ENCODE data around the gene ADSS1.

The ADSS1 gene

DNA sequence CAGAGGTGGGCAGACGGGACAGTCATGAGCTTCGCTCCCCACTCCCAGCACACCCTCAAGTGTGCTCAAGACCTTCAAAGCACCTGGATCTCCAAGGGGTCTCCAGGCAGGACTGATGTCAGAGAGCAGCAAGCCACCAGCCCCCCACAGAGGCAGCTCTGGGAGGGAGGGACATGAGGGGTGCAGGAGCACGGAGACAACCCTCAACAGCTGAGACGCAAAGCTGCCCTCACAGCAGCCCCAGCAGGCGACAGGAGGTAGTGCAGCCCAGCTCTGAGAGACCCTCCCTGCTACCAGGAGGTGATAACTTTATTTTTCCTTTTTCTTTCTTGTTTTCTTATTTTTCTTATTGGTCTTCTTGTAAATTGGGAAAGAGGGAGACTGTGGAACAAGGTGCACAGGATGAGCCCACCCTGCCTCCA, 46.8 kb downstream of the ADSS1 start:
- DNase-seq (ENCODE audit: low spot score): no peak

DNA sequence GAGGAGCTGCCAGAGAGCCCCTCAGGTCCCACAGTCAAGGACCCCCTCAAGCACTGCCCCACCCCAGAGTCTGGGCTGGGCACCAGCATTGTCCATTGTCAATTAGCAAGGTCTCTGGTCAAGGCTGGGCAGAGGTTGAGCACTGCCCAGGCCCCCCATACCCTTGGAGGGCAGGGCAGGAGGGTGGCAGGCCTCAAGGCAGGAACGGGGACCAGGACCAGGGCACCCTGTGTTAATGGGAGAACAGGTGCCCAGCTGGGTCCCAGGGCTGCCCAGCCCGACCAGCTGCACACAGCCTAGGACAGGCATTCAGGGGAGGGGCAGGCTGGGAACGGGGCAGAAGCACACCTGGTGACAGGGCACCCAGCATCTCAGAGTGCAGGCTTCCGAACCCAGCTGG, 47.3 kb downstream of the ADSS1 start:
- DNase-seq (ENCODE audit: low spot score): no peak

DNA sequence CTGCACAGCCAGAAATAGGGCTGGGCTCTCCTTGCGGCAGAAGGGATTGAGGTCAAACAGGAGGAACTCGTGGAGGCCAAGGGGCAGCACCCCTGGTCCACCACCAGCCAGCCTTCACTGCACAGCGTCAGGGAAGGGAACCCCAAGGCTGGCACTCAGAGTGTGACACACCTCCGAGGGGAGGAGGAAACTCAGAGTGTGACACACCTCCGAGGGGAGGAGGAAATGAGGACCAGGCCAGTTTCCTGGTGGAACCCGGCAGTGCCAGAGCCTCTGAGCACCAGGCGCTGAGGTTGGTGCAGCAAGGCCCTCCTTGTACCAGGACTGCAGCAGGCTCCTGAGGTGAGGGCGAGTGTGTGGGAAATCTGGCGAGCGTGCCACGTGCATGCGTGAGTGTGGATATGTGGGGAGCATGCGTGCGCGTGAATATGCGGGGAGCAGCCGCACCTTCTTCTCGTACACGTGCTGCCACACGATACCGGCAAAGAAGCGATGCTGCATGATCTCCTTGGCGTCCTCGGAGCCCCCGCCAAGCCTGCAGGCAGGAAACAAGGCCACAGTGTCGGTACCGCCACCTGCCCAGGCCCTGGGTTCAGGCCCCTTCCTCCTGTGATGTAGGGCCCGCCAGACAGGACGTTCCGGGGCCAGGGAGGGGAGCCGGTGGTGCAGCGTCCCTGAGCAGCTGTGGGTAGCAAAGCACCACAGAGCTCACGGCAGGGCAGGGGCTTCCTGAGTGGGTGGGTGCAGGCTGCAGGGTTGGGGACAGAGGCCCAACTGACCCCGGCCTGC, 48.1 kb downstream of the ADSS1 start:
- DNase-seq (ENCODE audit: low spot score): no peak

DNA sequence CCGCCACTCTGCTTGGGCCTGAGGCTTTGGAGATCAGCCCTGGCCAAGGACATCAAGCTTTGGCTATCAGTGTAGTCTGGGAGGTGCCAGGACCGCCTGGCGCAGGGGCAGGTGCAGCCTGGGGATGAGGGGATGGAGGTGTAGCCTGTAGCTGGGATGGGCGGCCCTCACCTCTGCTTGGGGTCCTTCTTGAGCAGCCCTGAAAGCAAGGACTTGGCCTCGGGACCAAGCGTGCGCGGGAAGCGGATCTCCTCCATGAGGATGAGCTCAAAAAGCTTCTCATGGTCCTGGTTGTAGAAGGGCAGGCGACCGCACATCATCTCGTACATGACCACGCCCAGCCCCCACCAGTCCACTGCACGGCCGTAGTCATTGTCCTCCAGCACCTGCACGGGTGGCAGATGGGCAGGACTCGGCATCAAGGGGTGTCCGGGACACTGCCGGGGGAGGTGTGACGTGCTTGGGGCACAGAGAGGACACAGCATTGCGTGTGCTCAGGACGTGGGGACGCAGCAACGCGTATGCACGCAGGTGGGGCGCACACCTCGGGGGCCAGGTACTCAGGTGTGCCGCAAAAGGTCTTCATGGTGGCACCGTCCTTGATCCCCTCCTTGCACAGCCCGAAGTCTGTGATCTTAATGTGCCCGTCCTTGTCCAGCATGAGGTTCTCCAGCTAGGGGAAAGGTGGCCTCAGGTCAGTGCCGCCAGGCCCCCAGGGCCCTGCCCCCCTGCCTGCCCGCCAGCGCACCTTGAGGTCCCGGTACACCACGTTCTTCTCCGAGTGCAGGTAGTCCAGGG, 48.9 kb downstream of the ADSS1 start:
- no peak for DNase-seq (ENCODE audit: low spot score)

DNA sequence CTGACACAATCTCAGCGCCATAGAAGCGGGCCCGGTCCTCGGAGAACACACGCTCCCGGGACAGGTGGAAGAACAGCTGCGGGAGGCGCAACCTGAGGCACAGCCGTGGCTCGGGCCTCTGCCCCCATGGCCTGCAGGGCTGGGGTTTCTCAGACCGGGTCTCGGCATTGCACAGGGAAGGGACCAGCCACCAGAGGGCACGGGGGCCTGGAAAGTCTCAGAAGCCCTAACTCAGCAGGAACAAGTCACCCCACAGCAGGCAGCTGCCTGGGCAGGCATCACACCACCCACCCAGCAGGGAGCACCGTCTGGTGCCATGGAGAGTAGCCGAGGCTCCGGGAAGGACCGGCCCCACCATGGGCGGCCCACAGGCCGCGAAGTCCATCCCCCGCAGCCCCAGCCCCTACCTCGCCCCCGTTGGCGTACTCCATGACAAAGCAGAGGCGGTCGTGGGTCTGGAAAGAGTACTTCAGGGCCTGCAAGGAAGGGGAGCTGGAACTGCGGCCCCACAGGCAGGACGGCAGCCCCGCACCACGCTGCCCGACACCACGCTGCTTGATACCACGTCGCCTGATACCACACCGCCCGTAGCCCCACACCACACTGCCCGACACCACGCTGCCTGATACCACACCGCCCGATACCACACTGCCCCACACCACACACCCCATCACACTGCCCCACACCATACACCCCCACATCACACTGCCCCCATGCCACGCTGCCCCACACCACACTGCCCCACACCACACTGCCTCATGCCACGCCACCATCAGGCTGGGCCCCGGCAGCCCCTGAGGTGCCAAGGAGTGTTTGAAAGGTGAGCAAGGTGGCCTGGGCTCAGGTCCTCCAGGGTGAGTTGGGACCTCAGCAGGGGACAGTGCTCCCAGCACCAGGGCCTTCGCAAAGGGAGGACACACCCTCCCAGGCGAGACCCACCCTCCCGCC, 49.8 kb downstream of the ADSS1 start:
- no peak for DNase-seq (ENCODE audit: low spot score)

DNA sequence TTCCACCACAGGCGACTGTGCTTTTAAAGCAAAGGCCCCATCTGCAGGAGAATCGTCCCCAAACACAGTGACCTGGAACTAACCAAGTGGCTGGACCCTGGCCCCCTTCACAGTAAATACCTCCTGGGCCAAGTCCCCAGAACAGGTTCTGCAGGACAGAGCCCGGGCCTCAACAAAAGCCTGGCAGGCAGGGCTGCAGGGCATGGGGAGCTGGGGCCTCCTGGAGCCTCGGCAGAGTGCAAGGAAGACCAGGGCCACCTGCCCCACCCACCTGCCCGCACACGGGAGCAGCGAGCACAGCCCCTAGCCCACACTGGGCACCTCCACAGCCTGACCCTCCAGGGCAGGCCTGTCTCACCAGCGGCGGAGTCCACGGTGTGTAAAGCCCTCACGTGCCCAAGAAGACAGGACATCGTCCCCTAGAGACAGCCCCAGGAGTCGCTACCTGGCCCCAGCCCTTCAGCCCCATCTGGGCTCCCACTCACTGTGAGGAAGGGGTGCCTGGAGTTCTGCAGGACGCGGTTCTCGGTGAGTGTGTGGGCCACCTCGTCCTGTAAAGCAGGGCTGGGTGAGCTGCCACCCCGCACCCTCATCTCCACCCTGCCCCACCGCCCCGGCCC, 50.5 kb downstream of the ADSS1 start:
- DNase-seq (ENCODE audit: low spot score): no peak

DNA sequence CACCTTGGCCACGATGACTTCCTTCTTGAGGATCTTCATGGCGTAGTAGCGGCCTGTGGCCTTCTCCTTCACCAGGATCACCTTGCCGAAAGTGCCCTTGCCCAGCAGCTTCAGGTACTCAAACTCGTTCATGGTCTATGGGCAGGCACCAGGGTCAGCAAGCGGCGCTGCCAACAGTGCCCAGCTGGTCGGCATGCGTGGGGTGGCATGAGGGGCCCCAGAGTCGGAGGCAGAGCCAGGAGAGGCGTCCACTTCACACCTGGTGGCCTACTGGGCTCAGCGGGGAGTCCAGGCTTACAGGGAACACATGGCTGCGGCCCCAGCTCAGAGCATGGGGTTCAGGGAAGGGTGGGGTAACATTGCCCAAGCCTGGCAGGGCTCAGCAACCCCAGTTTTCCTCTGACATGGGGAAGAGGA, 51.1 kb downstream of the ADSS1 start:
- DNase-seq (ENCODE audit: low spot score): no peak

DNA sequence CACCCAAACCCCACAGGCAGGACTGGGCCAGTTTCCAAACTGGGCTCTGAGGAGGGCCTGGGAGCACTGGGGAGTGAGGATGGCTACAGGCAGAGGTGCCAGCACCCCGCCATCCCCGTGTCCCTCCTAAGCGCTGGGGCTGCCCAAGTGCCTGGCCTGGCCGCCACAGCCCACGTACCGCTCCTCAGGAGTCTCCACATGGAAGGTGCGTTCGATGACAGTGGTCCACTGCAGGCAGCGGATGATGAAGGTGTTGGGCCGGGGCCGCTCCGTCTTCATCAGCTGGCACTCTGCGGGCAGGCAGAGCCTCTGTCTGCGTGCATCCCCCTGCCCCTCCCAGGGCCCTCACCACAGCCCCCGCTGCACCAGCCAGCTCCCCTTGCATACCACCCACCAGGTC, 52.5 kb downstream of the ADSS1 start:
- no peak for DNase-seq (ENCODE audit: low spot score)

DNA sequence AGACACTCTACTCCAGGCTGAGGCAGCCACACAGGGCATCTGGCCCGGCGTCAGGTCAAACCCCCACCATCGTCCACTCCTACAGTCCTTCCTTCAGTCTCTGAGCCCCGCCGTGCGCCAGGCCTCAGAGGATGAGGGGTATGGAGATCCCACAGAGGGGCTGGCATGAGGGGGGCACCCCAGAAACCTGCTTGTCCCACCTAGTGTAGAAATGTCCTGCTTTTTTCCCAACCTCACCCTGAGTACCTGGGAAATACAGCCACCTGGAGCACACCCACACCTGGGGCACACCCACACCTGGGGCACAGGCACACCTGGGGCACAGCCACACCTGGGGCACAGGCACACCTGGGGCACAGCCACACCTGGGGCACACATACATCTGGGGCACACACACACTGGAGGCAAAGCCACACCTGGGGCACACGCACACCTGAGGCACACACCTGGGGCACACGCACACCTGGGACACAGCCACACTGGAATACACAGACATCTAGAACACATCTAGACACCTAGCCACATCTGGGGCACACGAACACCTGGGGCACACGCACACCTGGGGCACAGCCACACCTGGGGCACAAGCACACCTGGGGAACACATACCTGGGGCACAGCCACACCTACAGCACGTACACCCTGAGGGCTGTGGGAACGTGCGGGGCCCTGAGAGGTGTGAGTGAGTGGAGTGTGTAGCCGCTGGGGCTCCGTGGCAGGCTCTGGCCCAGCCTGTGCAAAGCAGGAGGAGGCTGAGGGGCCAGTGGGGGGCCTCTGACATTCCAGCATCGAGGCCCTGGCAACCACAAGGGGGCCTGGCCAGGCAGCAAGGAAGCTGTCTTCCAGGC, 53.2 kb downstream of the ADSS1 start:
- no peak for DNase-seq (ENCODE audit: low spot score)

DNA sequence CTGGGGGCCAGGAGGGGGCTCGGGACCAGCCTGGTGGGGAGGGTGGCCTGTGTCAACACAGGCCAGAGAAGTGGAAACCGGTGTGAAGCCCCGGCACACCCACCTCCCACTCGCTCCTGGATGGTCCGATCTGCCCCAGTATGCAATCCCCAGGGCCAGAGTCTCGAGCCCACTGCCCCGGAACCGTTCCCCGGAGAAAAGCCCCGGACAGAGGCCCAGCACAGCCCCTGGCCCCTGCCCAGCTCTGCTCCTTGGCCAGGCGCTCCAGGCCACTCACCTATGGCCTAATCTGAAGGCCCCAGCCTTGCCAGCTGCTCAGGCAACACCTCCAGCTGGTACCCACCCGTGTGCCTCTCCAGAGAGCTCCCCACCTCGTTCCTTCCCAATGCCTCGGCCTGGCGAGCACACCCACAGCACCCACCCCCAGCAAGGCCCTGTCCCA, 53.8 kb downstream of the ADSS1 start:
- no peak for DNase-seq (ENCODE audit: low spot score)

DNA sequence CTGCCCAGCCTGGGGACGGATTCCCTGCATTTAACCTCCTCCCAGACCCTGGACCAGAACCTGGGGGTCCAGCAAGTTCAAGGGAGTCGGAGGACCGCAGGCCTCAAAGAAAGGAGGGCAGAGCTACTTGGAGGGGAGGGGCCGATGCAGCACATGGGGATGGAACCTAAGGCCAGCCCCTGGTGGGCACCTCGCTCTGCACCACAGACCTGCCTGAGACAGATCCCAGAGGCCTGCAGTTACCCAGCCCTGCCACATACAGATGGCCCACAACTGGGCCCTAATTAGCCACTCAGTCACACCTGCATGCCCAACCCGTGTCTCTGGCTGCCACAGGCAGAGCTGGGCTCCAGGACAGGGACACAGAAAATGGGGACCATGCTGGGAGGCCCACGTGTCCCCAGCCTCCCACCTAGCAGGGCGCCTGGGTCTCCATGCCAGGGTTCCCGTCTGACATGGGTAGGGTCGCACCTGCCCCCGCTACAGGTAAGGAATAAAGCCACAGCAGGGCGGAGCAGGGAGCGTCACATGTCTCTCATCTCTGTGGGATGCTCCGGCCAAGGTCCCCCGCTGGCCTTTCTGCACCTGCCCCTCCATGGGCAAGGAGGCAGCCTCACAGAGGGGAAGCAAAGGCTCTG, 54.8 kb downstream of the ADSS1 start:
- DNase-seq (ENCODE audit: low spot score): no peak

DNA sequence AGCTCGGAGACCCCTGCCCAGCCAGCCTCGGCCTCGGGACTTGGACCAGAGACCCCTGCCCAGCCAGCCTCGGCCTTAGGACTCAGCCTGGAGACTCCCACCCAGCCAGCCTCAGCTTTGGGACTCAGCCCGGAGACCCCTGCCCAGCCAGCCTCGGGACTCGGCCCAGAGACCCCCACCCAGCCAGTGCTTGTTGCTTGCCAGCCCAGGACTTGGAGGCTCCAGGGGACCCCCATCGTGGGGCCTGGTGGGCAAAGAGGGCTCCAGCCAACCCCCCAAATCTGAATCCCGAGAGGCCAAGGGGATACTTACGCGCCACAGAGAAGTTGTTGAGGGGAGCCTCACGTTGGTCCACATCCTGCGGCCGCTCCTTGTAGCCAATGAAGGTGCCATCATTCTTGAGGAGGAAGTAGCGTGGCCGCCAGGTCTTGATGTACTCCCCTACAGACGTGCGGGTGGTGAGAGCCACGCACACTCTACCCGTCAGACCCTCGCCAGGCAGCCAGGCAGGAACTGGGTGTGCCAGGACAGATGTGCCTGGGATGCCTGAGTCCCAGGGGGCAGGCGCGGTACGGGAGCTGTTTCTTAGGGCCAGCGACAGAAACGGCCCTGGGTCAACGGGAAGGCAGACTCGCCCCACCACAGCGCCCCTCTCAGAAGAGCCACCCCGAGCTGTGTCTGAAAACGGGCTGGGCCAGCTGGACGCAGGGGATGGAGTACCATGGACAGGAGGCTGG, 55.9 kb downstream of the ADSS1 start:
- no peak for DNase-seq (ENCODE audit: low spot score)

DNA sequence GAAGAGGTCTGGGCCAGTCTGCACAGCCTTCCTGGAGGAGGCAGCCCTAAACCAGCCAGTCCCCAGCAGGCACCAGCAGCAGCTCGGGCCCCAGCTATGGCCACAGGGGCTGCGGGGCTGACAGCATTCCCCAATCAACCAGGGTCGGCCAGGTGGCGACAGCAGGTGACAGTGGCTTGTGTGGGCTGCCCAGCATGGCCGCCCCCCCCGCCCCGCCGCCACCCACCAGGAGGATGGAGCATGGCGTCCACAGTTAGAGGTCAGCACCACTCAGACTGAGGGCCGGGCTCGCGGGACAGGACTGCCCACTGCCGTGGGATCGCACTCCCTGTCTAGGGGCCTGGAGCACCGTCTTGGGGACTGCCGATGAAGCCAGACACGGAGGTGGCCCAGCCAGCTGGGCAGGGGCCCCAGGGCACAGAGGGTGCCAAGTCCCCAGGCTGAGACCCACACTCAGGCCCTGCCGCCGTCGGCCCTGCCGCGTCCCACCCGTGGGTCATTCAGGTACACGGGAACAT, 56.5 kb downstream of the ADSS1 start:
- no peak for DNase-seq (ENCODE audit: low spot score)

DNA sequence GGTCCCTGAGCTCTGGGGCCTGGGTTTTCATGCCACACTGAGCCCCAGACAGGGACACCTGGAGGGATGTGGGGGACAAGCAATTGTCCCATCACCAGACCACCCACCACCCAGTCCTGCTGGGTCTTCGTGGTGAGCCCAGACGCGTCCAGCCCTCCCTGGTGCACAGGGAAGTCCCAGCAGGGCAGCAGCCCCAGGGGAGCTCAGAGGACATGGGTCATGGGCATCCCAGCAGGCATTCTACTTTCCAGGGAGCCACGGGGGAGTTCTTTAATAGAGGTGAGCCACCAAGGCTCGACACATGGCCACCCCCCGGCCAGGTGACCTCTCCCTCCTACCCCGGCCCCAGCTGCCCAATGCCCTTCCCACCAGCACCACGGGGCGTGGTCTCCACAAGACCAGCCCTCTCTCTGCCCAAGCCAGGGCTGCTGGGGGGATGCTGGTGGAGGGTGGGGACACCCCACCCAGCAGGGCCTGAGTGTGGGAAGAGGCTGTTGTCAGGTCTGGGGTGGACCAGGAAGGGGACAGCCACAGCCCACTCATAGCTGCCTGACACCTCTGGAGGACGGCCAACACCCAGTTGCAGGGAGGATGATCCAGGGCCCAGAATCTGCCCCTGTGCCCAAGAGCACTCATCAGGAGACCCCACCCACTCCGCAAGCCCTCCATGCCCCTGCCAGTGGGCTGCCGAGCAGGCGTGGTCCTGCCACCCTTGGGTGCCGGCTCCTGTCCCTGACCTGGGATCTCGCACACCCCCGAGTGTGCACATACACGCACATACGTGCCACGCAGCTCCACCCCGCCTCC, 57.4 kb downstream of the ADSS1 start:
- no peak for DNase-seq (ENCODE audit: low spot score)

DNA sequence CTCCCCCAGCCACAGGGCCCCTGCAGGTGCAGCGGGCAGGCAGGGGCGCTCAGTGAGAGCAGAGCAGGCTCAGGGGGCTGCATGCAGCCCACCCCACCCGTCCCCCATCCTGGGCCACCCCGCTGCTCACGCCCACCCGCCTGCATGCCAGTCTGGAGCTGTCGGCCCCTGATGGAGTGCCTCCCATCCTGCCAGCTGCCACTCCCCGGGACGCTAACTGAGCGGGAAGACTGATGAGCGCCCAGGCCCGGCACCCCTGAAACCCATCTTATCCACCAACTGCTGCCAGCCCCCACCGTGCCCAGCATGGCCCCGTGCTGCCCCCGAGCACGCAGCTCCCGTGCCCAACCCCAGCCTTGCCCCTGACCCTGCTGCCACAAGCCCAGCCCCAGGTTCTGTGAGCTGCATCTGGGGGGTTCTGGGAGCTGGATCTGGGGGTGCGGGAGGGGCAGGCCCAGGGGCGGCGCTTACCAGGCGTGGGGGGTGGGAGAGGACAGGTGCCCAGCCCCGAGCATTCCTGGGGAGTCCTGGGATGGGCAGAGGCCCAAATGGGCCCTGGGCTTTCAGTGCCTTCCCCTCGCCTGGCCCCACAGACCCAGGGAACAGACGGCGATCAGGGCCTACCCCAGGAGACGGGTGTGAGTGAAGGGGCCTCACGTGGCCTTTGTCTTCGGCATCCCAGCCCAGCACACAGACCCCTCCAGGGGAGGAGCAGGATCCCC, 58.2 kb downstream of the ADSS1 start:
- no peak for DNase-seq (ENCODE audit: low spot score)

DNA sequence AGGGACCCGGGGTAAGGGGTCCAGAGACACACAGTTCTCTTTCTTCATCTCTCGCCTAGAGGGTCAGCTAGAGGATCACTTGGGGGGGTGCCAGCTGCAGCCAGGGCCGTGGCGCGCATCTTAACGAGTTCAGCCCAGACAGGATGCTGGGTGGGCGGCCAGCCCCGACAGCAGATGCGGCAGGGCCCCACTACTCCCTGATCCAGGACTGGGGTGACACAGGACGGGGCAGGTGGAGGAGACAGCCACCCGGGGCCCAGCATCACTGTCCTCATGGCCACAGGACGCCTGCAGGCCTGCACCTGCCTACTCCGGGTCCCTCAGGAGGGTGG, 58.7 kb downstream of the ADSS1 start:
- no peak for DNase-seq (ENCODE audit: low spot score)

DNA sequence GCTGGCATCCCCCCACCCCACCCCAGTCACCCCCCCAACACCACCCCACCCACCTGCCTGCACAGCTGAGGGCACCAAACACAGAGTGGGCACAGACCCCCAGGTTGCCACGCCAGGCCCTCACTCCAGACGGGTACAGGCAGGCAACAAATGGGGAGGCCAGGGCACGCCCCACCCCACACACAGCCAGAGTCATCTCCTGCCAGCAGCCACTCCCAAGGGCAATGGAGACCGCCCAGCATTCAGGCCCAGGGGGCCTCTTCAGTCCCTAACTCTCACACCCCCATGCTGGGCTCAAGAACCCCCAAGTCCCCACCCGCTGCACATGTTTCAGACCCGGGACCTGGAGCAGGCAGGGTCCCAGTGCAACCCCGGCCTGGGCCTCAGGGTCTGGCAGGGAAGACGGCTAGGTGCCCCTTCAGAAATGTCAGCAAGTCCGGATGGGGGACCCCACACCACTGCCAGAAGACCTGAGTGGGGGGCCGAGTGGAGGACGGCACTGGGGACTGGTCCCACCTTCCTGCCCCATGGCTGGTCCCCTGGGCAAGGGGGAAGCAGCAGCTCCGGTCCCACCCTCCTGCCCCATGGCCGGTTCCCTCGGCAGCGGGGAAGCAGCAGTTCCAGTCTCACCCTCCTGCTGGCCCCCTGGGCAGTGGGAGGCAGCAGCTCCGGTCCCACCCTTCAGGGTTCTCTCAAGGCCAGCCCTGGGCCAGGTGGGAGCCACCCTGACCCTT, 59.6 kb downstream of the ADSS1 start:
- DNase-seq (ENCODE audit: low spot score): no peak
